NCI-H1694 treated with DMSO at 0.1 percent for 48 hours (cell line): ENCODE results near the gene C17orf67.
A peak's percentile ranks its signal among the peaks of the same experiment; 100 is the strongest.
"Not testable (repeated sequence)": the region's sequence is repeated elsewhere in the genome, so short reads cannot be mapped to it uniquely, and the experiment has no call there.

ENCODE experiments used
- DNase-seq: peaks from one replicate; lab custom pipeline; 2025; lab: John Stamatoyannopoulos, UW

C17orf67 gene

DNA sequence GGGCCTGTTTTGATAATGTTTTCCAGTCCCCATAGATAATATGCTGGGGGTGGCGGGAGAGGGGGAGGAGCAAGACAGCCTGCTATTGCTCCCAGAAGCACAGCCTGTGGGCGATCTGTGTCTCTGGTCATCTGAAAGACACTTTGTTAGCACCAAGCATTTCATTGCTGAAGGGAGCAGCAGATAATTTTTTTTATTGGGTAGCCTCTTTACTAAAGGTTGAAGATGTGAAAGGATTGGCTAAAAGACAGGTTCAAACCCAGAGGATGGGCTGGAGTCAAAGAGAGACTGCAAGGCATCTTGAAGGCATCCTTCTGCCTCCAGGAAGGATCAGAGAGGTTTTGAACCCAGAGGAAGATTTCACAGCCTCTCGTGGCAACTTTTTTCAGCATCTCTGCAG, 60.6 kb downstream of the C17orf67 start:
- DNase-seq, result no peak

GRCh38 chr17:56772442-56772841, 61.3 kb downstream of the C17orf67 start:
- no peak for DNase-seq

- no peak for DNase-seq
These were observed 61.7 kb downstream of the C17orf67 start for GRCh38 chr17:56771975-56772374.

DNA sequence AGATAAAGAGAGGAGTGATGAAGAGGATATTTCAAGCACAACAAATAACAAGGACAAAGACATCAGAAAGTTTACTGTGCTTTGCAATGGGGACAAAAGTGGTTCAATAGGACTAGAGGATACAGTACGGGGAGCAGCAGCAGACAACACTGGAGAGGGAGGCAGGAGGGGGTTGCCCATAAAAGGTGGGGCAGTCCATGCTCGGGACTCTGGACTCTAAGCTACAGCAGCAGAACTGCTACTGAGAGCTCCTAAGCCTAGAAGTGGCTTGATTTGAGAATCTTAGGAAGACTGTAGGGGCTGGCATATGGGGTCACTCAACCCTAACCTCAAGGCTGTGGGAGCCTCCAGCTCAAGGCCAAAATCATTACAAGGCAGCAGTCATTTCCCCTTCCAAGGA, 62.2 kb downstream of the C17orf67 start:
- DNase-seq, result no peak

- no peak for DNase-seq
These were observed 63.3 kb downstream of the C17orf67 start for GRCh38 chr17:56770427-56770826.

DNA sequence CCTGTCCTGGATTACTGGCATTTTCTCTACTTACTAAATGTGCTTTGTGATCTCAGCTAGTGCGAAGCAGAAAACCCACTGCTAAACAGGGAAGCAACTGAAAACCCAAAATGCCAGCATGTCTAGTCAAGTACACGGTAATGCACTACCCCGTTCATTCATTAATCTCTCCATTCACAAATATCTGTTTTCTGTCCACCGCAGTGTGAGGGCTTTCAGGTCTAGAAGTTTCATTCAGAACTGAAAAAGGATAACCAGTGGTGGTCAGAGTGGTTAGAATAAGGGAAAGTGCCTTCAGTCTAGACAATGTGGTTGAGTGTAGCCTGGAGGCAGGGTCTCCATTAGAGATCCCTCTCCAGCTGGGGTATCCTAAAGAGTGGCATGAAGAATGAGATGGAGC, 68.3 kb downstream of the C17orf67 start:
- DNase-seq, result no peak

- DNase-seq, result no peak
These were observed 70.7 kb downstream of the C17orf67 start for GRCh38 chr17:56762988-56763387.

DNA sequence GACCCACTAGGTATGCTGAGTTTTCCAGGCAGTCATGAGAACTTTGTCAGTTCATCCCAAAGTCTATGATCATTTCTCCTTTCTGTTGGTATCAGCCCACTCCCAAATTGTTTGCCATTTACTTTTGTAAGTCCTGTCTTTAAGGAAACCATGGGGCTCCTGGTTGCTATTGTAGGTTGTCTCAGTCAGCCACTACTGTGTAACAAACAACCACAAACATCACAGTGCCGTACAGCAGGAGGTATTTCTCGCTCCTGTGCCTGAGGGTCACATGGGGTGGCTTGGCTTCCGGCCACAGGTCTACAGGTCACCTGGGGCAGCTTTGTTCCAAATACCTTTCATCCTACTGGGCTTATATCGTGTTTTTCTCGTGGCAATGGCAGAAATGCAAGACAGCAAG, 71.6 kb downstream of the C17orf67 start:
- DNase-seq, result no peak

- DNase-seq, result no peak
These were observed 72.3 kb downstream of the C17orf67 start for GRCh38 chr17:56761387-56761786.

GRCh38 chr17:56757611-56758010, 76.1 kb downstream of the C17orf67 start:
- not testable (repeated sequence) for DNase-seq

DNA sequence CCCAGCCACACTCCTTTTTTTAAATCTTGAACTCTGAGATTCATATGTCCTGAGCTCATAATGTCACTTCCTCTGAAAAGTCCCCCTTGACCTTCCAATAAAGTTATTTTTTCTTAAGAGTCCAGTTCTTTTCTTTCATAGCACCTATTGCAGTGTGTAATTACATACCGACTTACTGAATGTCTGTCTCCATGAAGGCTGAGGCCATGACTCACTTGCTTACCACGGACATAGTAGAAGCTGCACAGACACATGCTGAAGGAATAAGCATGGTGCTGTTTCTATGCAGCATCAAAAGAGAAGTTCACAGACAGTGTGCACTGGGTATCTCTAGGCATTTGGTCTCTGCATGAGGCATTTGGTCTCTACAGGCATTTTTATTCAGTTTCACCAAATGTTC, 77.2 kb downstream of the C17orf67 start:
- DNase-seq, result no peak

- no peak for DNase-seq
These were observed 78.4 kb downstream of the C17orf67 start for GRCh38 chr17:56755310-56755709.

GRCh38 chr17:56754523-56755208, 79.1 kb downstream of the C17orf67 start:
- peak; percentile 58 for DNase-seq

- peak; percentile 19 for DNase-seq
These were observed 81.4 kb downstream of the C17orf67 start for GRCh38 chr17:56752263-56752836.

DNA sequence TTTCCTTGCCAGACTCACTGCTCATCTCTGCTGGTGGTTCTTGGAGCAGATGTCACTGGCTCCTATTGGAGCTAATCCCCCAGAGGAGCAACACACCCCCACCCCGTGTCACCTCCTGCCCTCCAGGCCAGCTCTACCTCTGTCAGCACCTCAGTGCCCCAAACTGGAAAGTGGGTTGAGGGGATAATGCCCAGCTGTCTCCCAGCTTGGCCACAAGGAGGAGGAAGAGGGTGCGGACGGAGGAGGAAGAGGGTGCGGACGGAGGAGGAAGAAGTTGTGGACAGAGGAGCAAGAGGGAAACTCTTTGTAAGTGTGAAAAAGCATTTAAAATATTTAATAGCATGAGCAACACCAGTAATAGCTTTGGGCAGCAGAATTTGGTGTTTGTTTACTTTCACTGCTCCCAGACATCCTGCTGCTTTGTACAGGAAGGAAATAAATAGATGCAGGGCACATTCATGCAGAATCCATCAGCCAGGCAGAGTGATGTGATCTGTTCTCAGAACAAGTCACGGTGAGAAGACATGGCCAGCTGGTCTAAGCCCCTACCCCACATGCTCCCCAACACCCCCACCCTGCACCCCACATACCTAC, 82.5 kb downstream of the C17orf67 start:
- DNase-seq, result peak; percentile 10

- peak; percentile 8 for DNase-seq
These were observed 89.0 kb downstream of the C17orf67 start for GRCh38 chr17:56744721-56745120.

GRCh38 chr17:56742601-56743000, 91.1 kb downstream of the C17orf67 start:
- DNase-seq, result no peak
